ENCODE measurements around the gene DENND6A.
"Not testable (repeated sequence)": the region's sequence is repeated elsewhere in the genome, so short reads cannot be mapped to it uniquely, and the experiment has no call there.

The DENND6A gene

GRCh38 chr3:57611870-57612269 lies 81.0 kb downstream of the DENND6A start:
- POLR2A ChIA-PET; H3K27ac ChIP-seq (ENCODE audit: extremely low read depth, low read depth, low read length); H3K36me3 ChIP-seq (ENCODE audit: control insufficient read depth in 2 of 2, insufficient read depth in 1 of 2, low read length in 2 of 2); H3K9me3 ChIP-seq (ENCODE audit: control insufficient read depth, insufficient read depth, low read depth, low read length); H3K4me1 ChIP-seq (ENCODE audit: control insufficient read depth, insufficient read depth, low read length); H3K4me3 ChIP-seq (ENCODE audit: low read depth, low read length): not testable (repeated sequence)
- TF ChIP-seq ZNF146 (tag by site-specific recombination; IDR thresholded peaks at IDR 0.05): peak; percentile 63
- CTCF ChIA-PET: interaction anchor here (0.6 kb wide), 1 partner anchor 543 kb away, joined by 3 read pairs; no protein-coding TSS in a partner anchor

- Histone ChIP-seq H3K4me3 (ENCODE audit: low read depth, low read length) (no peak overlapping the region), H3K27ac (ENCODE audit: extremely low read depth, low read depth, low read length) (no peak overlapping the region), H3K4me1 (ENCODE audit: control insufficient read depth, insufficient read depth, low read length) (no peaks in the 10 kb centered on the region), H3K36me3 (ENCODE audit: control insufficient read depth in 2 of 2, insufficient read depth in 1 of 2, low read length in 2 of 2) (peaks cover 0 to 7% of the 10 kb centered on the region in 2 experiments; a peak in 2 of 3 replicates), H3K9me3 (ENCODE audit: control insufficient read depth, insufficient read depth, low read depth, low read length) (no peaks in the 10 kb centered on the region)
- POLR2A ChIA-PET: no interaction called here
- CTCF ChIA-PET: no interaction called here
- TF ChIP-seq, protein P1, sequence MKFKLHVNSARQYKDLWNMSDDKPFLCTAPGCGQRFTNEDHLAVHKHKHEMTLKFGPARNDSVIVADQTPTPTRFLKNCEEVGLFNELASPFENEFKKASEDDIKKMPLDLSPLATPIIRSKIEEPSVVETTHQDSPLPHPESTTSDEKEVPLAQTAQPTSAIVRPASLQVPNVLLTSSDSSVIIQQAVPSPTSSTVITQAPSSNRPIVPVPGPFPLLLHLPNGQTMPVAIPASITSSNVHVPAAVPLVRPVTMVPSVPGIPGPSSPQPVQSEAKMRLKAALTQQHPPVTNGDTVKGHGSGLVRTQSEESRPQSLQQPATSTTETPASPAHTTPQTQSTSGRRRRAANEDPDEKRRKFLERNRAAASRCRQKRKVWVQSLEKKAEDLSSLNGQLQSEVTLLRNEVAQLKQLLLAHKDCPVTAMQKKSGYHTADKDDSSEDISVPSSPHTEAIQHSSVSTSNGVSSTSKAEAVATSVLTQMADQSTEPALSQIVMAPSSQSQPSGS (tag by site-specific recombination; IDR thresholded peaks at IDR 0.05; ENCODE audit: low read depth): no peak
These were observed 87.2 kb downstream of the DENND6A start for GRCh38 chr3:57605683-57606082.

DNA sequence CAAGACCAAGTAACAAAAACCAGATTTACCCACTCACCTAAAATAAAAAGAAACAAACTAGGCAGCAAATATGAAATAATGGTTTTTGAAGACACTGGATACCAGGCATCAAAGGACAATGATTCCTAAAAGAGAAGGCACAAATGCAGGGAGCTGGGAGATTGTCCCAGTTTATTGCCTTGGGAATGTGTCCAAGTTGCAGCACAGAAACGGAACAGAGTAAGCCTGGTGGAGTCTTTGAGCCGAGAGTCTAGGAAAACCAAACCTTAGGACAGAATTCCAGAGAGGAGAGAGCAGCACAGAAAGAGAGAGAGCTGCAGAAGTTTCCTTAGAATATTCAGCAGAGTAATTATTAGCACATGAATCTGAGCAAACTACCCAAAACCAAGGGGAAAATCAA lies 87.9 kb downstream of the DENND6A start:
- no peak for TF ChIP-seq TCF7L2 (IDR thresholded peaks at IDR 0.05; ENCODE audit: borderline replicate concordance, low read depth, low read length)
- TF ChIP-seq ZNF266 (tag by site-specific recombination; IDR thresholded peaks at IDR 0.05; ENCODE audit: low read depth): no peak
- Histone ChIP-seq H3K9me3 (ENCODE audit: control insufficient read depth, insufficient read depth, low read depth, low read length) (no peaks in the 10 kb centered on the region), H3K27ac (ENCODE audit: extremely low read depth, low read depth, low read length) (no peak overlapping the region), H3K4me1 (ENCODE audit: control insufficient read depth, insufficient read depth, low read length) (no peaks in the 10 kb centered on the region), H3K36me3 (ENCODE audit: control insufficient read depth in 2 of 2, insufficient read depth in 1 of 2, low read length in 2 of 2) (peaks cover 0 to 7% of the 10 kb centered on the region in 2 experiments; a peak in 2 of 3 replicates), H3K4me3 (ENCODE audit: low read depth, low read length) (no peak overlapping the region)
- ChIA-PET POLR2A (no interaction called here), CTCF (no interaction called here)

- peaks cover 0 to 7% of the 10 kb centered on the region in 2 experiments; a peak in 2 of 3 replicates for H3K36me3 ChIP-seq (ENCODE audit: control insufficient read depth in 2 of 2, insufficient read depth in 1 of 2, low read length in 2 of 2)
- no peak overlapping the region for H3K27ac ChIP-seq (ENCODE audit: extremely low read depth, low read depth, low read length)
- no peak overlapping the region for H3K4me3 ChIP-seq (ENCODE audit: low read depth, low read length)
- ChIA-PET POLR2A (interaction anchor here (0.6 kb wide), 1 partner anchor 19 kb away, joined by 6 read pairs; no protein-coding TSS in a partner anchor), CTCF (no interaction called here)
- no peaks in the 10 kb centered on the region for H3K9me3 ChIP-seq (ENCODE audit: control insufficient read depth, insufficient read depth, low read depth, low read length)
- TF ChIP-seq ZNF391 (tag by site-specific recombination; IDR thresholded peaks at IDR 0.05; ENCODE audit: borderline replicate concordance, low read depth) (no peak), ZNF366 (tag by site-specific recombination; conservative IDR thresholded peaks at IDR 0.05) (peak; percentile 53; the same call in 1 of the 2 replicates), KLF16 (tag by site-specific recombination; IDR thresholded peaks at IDR 0.05) (no peak), PRDM1 (tag by site-specific recombination; IDR thresholded peaks at IDR 0.05) (peak; percentile 85)
- no peaks in the 10 kb centered on the region for H3K4me1 ChIP-seq (ENCODE audit: control insufficient read depth, insufficient read depth, low read length)
These were observed 92.7 kb downstream of the DENND6A start for GRCh38 chr3:57600195-57600594.

DNA sequence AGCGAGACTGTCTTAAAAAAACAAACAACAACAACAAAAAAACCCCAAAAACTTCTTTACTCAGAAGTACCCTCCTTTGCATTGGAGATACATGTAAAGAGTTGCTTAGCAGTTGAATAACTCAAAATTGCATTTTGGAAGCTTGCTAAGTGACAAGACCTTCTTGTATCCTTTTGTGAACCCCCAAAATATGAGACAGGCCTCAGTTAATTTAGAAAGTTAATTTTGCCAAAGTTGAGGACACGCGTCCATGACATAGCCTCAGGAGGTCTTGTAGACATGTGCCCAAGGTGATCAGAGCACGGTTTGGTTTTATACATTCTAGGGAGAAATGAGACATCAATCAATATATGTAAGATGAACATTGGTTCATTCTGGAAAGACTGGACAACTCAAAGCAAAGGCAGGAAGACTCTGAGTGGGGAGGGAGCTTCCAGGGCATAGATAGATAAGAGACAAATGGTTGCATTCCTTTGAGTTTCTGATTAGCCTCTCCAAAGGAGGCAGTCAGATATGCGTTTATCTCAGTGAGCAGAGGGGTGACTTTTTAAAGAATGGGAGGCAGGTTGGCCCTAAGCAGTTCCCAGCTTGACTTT lies 94.0 kb downstream of the DENND6A start:
- Histone ChIP-seq H3K9me3 (ENCODE audit: control insufficient read depth, insufficient read depth, low read depth, low read length) (no peaks in the 10 kb centered on the region), H3K27ac (ENCODE audit: extremely low read depth, low read depth, low read length) (peak overlapping the region; percentile 75; the same call in 1 of the 2 replicates), H3K36me3 (ENCODE audit: control insufficient read depth in 2 of 2, insufficient read depth in 1 of 2, low read length in 2 of 2) (peaks cover 0 to 12% of the 10 kb centered on the region in 2 experiments; a peak in 2 of 3 replicates), H3K4me3 (ENCODE audit: low read depth, low read length) (peak overlapping the region; percentile 73; the same call in 1 of the 2 replicates), H3K4me1 (ENCODE audit: control insufficient read depth, insufficient read depth, low read length) (no peaks in the 10 kb centered on the region)
- CTCF ChIA-PET: interaction anchor here (0.7 kb wide), 1 partner anchor 48 kb away, joined by 3 read pairs; no protein-coding TSS in a partner anchor
- POLR2A ChIA-PET: no interaction called here
- TF ChIP-seq ZNF830 (tag by site-specific recombination; IDR thresholded peaks at IDR 0.05; ENCODE audit: low read depth) (no peak), ZNF639 (tag by site-specific recombination; IDR thresholded peaks at IDR 0.05) (no peak), PRDM4 (tag by site-specific recombination; IDR thresholded peaks at IDR 0.05) (no peak), ZNF544 (tag by site-specific recombination; IDR thresholded peaks at IDR 0.05) (no peak), ZNF138 (tag by site-specific recombination; IDR thresholded peaks at IDR 0.05; ENCODE audit: borderline replicate concordance) (no peak), ZNF121 (tag by site-specific recombination; IDR thresholded peaks at IDR 0.05) (no peak), ZNF660 (tag by site-specific recombination; IDR thresholded peaks at IDR 0.05) (no peak), OSR2 (tag by site-specific recombination; IDR thresholded peaks at IDR 0.05) (no peak), KLF8 (tag by site-specific recombination; IDR thresholded peaks at IDR 0.05) (no peak), BCL11B (tag by site-specific recombination; IDR thresholded peaks at IDR 0.05; ENCODE audit: low read depth) (no peak), ZBTB20 (tag by site-specific recombination; IDR thresholded peaks at IDR 0.05) (no peak)
